Measurements from ENCODE around the gene CCDC60. TPM values are rescaled to one million over a fixed set of nuclear protein-coding genes. Genes with fewer than 3 reads are reported as not detected.

CCDC60 gene
- polyA plus RNA-seq, 1 experiment = not detected

- Histone ChIP-seq H3K36me3 (ENCODE audit: control insufficient read depth, insufficient read depth, low read length) (no peaks in the 10 kb centered on the region), H3K27me3 (ENCODE audit: control insufficient read depth, insufficient read depth, low read length) (no peaks in the 10 kb centered on the region), H3K4me3 (ENCODE audit: low read depth, low read length) (no peak overlapping the region)
- no peak for DNase-seq (ENCODE audit: low read depth)
- POLR2A ChIA-PET = no interaction called here
- CTCF ChIA-PET = no interaction called here
- no peak for TF ChIP-seq CTCF (IDR thresholded peaks at IDR 0.05; ENCODE audit: insufficient read depth, low read depth, low read length)
These were observed 146.0 kb downstream of the CCDC60 start for GRCh38 chr12:119480551-119480950.

GRCh38 chr12:119486599-119487154 is 152.1 kb downstream of the CCDC60 start:
- no peak for DNase-seq (ENCODE audit: low read depth)
- H3K36me3 ChIP-seq (ENCODE audit: control insufficient read depth, insufficient read depth, low read length) = no peaks in the 10 kb centered on the region
- no peak for TF ChIP-seq CTCF (IDR thresholded peaks at IDR 0.05; ENCODE audit: insufficient read depth, low read depth, low read length)
- no peak overlapping the region for H3K4me3 ChIP-seq (ENCODE audit: low read depth, low read length)
- no peaks in the 10 kb centered on the region for H3K27me3 ChIP-seq (ENCODE audit: control insufficient read depth, insufficient read depth, low read length)
- POLR2A ChIA-PET = no interaction called here
- CTCF ChIA-PET = no interaction called here

GRCh38 chr12:119491814-119492213 is 157.3 kb downstream of the CCDC60 start:
- Histone ChIP-seq H3K4me3 (ENCODE audit: low read depth, low read length) (no peak overlapping the region), H3K36me3 (ENCODE audit: control insufficient read depth, insufficient read depth, low read length) (no peaks in the 10 kb centered on the region), H3K27me3 (ENCODE audit: control insufficient read depth, insufficient read depth, low read length) (no peaks in the 10 kb centered on the region)
- POLR2A ChIA-PET = no interaction called here
- CTCF ChIA-PET = no interaction called here
- no peak for TF ChIP-seq CTCF (IDR thresholded peaks at IDR 0.05; ENCODE audit: insufficient read depth, low read depth, low read length)
- no peak for DNase-seq (ENCODE audit: low read depth)

GRCh38 chr12:119500209-119500608 is 165.7 kb downstream of the CCDC60 start:
- DNase-seq (ENCODE audit: low read depth) = no peak
- no peaks in the 10 kb centered on the region for H3K36me3 ChIP-seq (ENCODE audit: control insufficient read depth, insufficient read depth, low read length)
- no peak overlapping the region for H3K4me3 ChIP-seq (ENCODE audit: low read depth, low read length)
- CTCF ChIA-PET = interaction anchor here (1.0 kb wide), 1 partner anchor 49 kb away, joined by 3 read pairs; no protein-coding TSS in a partner anchor
- no peaks in the 10 kb centered on the region for H3K27me3 ChIP-seq (ENCODE audit: control insufficient read depth, insufficient read depth, low read length)
- no peak for TF ChIP-seq CTCF (IDR thresholded peaks at IDR 0.05; ENCODE audit: insufficient read depth, low read depth, low read length)
- POLR2A ChIA-PET = no interaction called here

- Histone ChIP-seq H3K27me3 (ENCODE audit: control insufficient read depth, insufficient read depth, low read length) (no peaks in the 10 kb centered on the region), H3K36me3 (ENCODE audit: control insufficient read depth, insufficient read depth, low read length) (no peaks in the 10 kb centered on the region), H3K4me3 (ENCODE audit: low read depth, low read length) (no peak overlapping the region)
- no peak for DNase-seq (ENCODE audit: low read depth)
- TF ChIP-seq CTCF (IDR thresholded peaks at IDR 0.05; ENCODE audit: insufficient read depth, low read depth, low read length) = no peak
- CTCF ChIA-PET = no interaction called here
- POLR2A ChIA-PET = no interaction called here
These were observed 166.5 kb downstream of the CCDC60 start for GRCh38 chr12:119501052-119501451.
